OCI-LY3 (cell line): ENCODE data around the gene SASH1.

ENCODE experiments used
- CTCF ChIP-seq: fragments of 200-600, 300-600 bp; sonication (generic); IDR thresholded peaks from 2 replicates; pipeline ENCODE4 v1.5.1; 2014; ENCODE audit warnings: antibody characterized with exemption, low read length, low read depth
- EZH2phosphoT487 ChIP-seq: fragments of 200-600 bp; shearing (Covaris generic); IDR thresholded peaks from 2 replicates; pipeline ENCODE4 v1.6.1; 2018; ENCODE audit warnings: antibody characterized with exemption, mixed run types, low read depth

GRCh38 chr6:148495029-148495428 is 152.4 kb downstream of the SASH1 start:
- TF ChIP-seq CTCF (no peak), EZH2phosphoT487 (no peak)
